ENCODE results near the gene SUGP1. TPM values are rescaled to one million over a fixed set of nuclear protein-coding genes. Genes with fewer than 3 reads are reported as not detected.

Gene SUGP1
- total and polyA plus RNA-seq, 2 of the 13 experiments (the other 11 are each of a cell fraction or from before 2014, with no cell fraction given), result 21.6 to 25.9 TPM

- TF ChIP-seq ZNF597 (CRISPR knock-in tag; IDR thresholded peaks at IDR 0.05) (no peak), RBAK (CRISPR knock-in tag; IDR thresholded peaks at IDR 0.05) (no peak)
Measured at GRCh38 chr19:19259741-19260140, 60.6 kb downstream of the SUGP1 start (continued).

GRCh38 chr19:19258589-19259338, 61.5 kb downstream of the SUGP1 start:
- no peak for ATAC-seq
- Histone ChIP-seq H3K4me1 (ENCODE audit: insufficient read depth, low read length) (peaks cover 17% of the 10 kb centered on the region), H3K4me2 (ENCODE audit: low read depth, low read length) (no peak overlapping the region), H4K20me1 (ENCODE audit: insufficient read depth, low read length) (no peaks in the 10 kb centered on the region), H3K27ac (ENCODE audit: extremely low read length, insufficient read depth, low read length) (no peak overlapping the region), H2AFZ (ENCODE audit: low read length) (no peak overlapping the region), H3K36me3 (replicated peaks in 1 of 2; ENCODE audit: control insufficient read depth in 1 of 2, insufficient read depth in 2 of 2, low read length in 2 of 2) (no peaks in the 10 kb centered on the region), H3K79me2 (ENCODE audit: insufficient read depth, low read length) (no peaks in the 10 kb centered on the region), H3K9me3 (ENCODE audit: low read length) (no peaks in the 10 kb centered on the region), H3K27me3 (ENCODE audit: control insufficient read depth in 1 of 2, insufficient read depth in 2 of 2, low read length in 2 of 2) (peaks cover 0 to 25% of the 10 kb centered on the region in 2 experiments; a peak in 4 of 5 replicates), H3K9ac (ENCODE audit: insufficient read depth, low read depth, low read length) (no peak overlapping the region), H3K4me3 (replicated peaks in 1 of 3; ENCODE audit: insufficient read depth in 1 of 3, low read depth in 2 of 3, low read length in 3 of 3) (no peak overlapping the region)
- DNase-seq (ENCODE audit: low spot score), result no peak
- no peak for TF ChIP-seq ZNF121 (CRISPR knock-in tag; IDR thresholded peaks at IDR 0.05)
- no peak for TF ChIP-seq RBM22 (optimal IDR thresholded peaks at IDR 0.05; ENCODE audit: low read length)
- TF ChIP-seq FOXK1 (CRISPR knock-in tag; IDR thresholded peaks at IDR 0.05; ENCODE audit: borderline replicate concordance, low read depth), result no peak
- TF ChIP-seq GATA4 (IDR thresholded peaks at IDR 0.05; ENCODE audit: borderline replicate concordance, low read depth), result no peak
- TF ChIP-seq CERS6 (CRISPR knock-in tag; IDR thresholded peaks at IDR 0.05), result no peak
- no peak for TF ChIP-seq HOXA5 (CRISPR knock-in tag; IDR thresholded peaks at IDR 0.05)
- no peak for TF ChIP-seq ZNF737 (CRISPR knock-in tag; IDR thresholded peaks at IDR 0.05; ENCODE audit: borderline replicate concordance)
- FAIRE-seq, result no peak
- intact Hi-C loops (cut with micrococcal nuclease; ENCODE audit: unreplicated experiment) (no loop called here), in situ Hi-C loops (cut with HindIII; ENCODE audit: extremely low pct_ligation_motif_present, low pct_unique_long_range_greater_than_20kb) (no loop called here)
- 84% methylated on average over 30 of the region's 41 CpGs for WGBS (ENCODE audit: low lambda C conversion rate)
- ChIA-PET POLR2A (no interaction called here), CTCF (ENCODE audit: low intra/inter-chr PET ratio, low total read pairs) (no interaction called here)
- no TSS peak for BruUV-seq (replicated peaks)
